Upper lobe of right lung (tissue), 1 donor: ENCODE results near the gene GUK1. TPM values are rescaled to one million over a fixed set of nuclear protein-coding genes. Genes with fewer than 3 reads are reported as not detected.

Source experiments
- ATAC-seq: fragments of 200-7000 bp; cut with Tn5 transposase; one replicate; pipeline ENCODE4 v1.9.1; 2020; ENCODE audit warnings: mild to moderate bottlenecking, moderate library complexity
- DNase-seq: peaks from one replicate; pipeline ENCODE4 v3.0.0-alpha.2; 2020
- H3K27ac ChIP-seq: fragments of 200-600 bp; one replicate; pipeline ENCODE4 v1.8.0; 2022
- H3K27me3 ChIP-seq: fragments of 200-600 bp; one replicate; pipeline ENCODE4 v1.8.0; 2022; ENCODE audit warnings: mild to moderate bottlenecking
- H3K36me3 ChIP-seq: fragments of 200-600 bp; one replicate; pipeline ENCODE4 v1.8.0; 2022
- H3K4me1 ChIP-seq: fragments of 200-600 bp; one replicate; pipeline ENCODE4 v1.8.0; 2022
- H3K4me3 ChIP-seq: fragments of 200-600 bp; one replicate; pipeline ENCODE4 v1.8.0; 2022; ENCODE audit warnings: mild to moderate bottlenecking
- H3K9me3 ChIP-seq: fragments of 200-600 bp; one replicate; pipeline ENCODE4 v1.8.0; 2022
- intact Hi-C: fragments of 100-400 bp; cut with DNase I; formaldehyde crosslinking; loops from one replicate; pipeline ENCODE4 v1.11.0; 2022
- total RNA-seq: library from RNA; stranded (reverse); fragmentation: NEBNext Ultra II Directional; extraction: Animal tissue kit (Norgen Biotek cat#: 25700); gene quantifications from one replicate; pipeline ENCODE4 v1.2.1, GENCODE V29; 2021
- TF ChIP-seq, protein P1 (sequence below): fragments of 200-600 bp; IDR thresholded peaks from one replicate; pipeline ENCODE4 v1.8.0; 2022; ENCODE audit warnings: antibody characterized with exemption
- donor health status: DM: no; HTN: yes; CAD: no; lungs with severe emphysema.

The GUK1 gene
- total RNA-seq, 1 donor from 2014 or later: 203 TPM

DNA sequence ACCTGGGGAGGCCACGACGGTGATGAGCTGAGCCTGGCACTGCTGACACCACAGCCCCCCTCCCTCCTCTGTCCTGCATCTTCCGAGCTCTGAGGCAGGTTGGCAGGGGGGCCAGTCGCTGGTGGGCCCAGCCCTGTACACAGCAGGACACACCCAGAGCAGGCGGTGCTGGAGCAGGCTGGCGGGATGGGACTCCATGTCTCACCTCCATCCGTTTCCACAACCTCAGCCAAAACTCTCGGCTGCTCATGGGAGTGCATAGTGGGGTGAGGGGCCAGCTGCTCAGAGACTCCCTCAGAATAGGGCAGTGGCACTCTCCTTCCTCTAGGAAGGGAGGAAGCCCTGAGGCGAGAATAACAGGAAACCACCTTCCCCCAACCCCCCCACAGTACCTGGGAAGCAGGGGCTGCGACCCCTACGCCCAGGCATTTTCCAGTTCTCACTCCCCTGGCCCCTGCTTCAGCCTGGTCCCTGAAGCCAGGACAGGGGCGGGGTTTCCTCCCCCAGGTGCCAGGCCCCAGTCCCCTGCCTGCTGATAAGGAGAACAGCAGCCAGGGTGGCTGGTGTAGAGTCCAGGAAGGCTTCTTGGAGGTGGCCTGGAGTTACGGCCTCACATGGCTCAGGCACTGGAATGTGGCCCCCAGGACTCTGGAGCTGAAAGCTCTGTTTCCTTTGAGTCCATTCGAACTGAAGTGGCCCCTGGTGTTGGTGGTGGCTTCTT, 22.4 kb downstream of the GUK1 start:
- intact Hi-C loops: no loop called here
- TF ChIP-seq, protein P1, sequence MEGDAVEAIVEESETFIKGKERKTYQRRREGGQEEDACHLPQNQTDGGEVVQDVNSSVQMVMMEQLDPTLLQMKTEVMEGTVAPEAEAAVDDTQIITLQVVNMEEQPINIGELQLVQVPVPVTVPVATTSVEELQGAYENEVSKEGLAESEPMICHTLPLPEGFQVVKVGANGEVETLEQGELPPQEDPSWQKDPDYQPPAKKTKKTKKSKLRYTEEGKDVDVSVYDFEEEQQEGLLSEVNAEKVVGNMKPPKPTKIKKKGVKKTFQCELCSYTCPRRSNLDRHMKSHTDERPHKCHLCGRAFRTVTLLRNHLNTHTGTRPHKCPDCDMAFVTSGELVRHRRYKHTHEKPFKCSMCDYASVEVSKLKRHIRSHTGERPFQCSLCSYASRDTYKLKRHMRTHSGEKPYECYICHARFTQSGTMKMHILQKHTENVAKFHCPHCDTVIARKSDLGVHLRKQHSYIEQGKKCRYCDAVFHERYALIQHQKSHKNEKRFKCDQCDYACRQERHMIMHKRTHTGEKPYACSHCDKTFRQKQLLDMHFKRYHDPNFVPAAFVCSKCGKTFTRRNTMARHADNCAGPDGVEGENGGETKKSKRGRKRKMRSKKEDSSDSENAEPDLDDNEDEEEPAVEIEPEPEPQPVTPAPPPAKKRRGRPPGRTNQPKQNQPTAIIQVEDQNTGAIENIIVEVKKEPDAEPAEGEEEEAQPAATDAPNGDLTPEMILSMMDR: no peak
- no peak for ATAC-seq
- Histone ChIP-seq H3K27me3 (no peaks in the 10 kb centered on the region), H3K9me3 (no peaks in the 10 kb centered on the region), H3K4me1 (peaks cover 26% of the 10 kb centered on the region), H3K4me3 (no peak overlapping the region), H3K36me3 (no peaks in the 10 kb centered on the region), H3K27ac (peak overlapping the region; percentile 79)
- peak; percentile 73 for DNase-seq

DNA sequence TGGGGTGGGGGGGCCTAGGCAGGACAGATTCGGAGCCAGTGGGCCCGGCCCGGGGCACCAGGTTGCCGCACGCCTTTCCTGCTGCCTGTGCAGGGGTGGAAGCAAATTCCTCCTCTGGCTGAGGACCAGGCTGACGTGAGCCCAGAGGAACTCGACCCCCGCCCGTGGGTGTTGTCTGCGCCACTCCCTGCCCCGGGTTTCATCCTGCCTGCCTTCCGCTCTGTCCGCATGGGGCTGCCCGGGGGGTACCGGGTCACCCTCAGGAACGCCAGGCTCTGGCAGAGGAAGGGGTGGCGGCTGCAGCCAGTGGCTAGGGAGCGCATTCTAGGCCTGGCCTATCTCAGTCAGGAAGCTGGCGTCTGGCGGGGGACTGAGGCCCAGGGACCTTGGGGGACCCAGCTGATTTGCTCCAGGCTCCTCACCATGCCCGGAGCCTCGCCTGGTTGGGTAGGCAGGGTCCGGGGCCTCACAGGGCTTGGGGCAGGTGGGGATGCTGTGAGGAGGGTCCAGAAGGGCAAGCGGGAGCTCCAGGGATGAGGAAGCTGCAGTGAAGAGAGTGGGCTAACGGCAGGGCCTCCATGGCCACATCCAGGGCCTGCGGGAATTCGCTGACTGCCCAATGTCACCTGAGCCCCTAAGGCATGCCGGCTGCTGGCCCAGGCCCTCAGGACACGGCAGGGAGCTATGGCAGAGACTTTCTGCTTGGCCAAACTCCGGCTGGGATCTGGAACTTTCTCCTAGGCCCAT, 23.1 kb downstream of the GUK1 start:
- Histone ChIP-seq H3K4me1 (peaks cover 26% of the 10 kb centered on the region), H3K36me3 (no peaks in the 10 kb centered on the region), H3K27ac (peak overlapping the region; percentile 79), H3K9me3 (no peaks in the 10 kb centered on the region), H3K27me3 (no peaks in the 10 kb centered on the region), H3K4me3 (no peak overlapping the region)
- peak; percentile 79 for DNase-seq
- intact Hi-C loops: no loop called here
- TF ChIP-seq, protein P1: no peak
- ATAC-seq: no peak

DNA sequence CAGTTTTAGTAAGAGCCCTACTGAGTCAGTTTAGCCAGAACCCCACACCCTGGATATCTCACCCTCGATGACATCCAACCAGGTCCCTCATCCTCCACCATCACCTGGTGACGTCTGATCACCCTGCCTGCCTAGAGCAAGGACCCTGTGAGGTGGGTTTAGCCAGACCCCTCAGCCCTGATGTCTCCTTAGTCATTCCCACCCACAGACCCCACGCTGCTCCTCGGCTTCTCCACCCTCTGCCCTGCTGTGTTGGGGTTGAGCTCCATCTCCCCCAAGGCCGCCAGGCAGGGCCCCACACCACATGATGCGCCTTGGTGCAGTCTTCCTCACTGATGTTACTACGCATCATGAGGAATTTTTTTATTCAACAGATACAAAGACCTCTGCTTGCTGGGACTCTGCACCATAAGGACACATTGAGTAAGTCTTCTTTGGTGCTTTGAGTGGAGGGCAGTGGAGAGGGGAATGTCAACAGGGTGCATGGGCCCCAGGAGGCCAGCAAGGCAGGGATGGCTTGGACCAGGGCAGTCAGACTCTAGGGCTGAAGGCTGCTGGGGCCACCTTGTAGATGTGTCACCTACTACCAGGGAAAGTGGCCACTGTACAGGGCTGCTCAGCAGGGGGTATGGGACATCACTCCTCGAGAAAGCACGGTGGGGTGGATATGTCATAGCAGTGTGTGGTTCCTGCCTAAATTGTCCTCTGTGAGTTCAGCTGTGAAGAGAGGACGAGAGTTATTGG, 23.9 kb downstream of the GUK1 start:
- DNase-seq (no peak), ATAC-seq (no peak)
- H3K27me3 ChIP-seq: no peaks in the 10 kb centered on the region
- H3K27ac ChIP-seq: peak overlapping the region; percentile 84
- H3K36me3 ChIP-seq: no peaks in the 10 kb centered on the region
- no peaks in the 10 kb centered on the region for H3K9me3 ChIP-seq
- TF ChIP-seq, protein P1: no peak
- H3K4me1 ChIP-seq: peaks cover 26% of the 10 kb centered on the region
- H3K4me3 ChIP-seq: no peak overlapping the region
- intact Hi-C loops: no loop called here

DNA sequence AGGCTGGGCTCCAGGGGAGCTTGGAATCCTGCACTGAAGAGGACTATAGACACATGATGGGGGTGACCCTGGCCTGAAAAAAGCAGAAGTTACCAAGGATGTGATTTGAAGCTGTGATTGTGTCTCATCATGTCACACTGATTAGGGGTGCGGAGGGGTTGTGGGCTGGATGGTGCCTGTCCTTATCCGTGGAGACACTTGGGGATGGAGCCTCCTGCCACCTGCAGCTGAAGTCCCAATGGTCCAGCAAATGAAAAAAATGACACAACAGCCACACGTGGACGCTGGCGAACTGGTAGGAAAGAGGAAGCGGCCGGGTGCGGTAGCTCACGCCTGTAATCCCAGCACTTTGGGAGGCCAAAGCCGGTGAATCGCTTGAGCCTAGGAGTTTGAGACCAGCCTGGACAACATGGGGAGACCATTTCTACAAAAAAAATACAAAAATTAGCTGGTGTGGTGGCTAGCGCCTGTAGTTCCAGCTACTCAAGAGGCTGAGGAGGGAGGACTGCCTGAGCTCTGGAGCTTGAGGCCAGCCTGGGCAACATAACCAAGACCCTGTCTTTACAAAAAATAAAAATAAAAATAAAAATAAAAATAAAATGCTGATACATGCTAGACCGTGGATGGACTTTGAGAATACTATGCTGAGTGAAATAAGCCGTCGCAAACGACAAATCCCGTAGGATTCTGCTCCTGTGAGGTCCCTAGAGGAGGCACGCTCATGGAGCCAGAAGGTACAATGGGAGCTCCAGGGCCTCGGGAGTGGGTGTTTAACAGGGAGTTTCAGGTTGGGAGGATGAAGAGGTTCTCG, 24.7 kb downstream of the GUK1 start:
- Histone ChIP-seq H3K27ac (peak overlapping the region; percentile 84), H3K4me1 (peaks cover 26% of the 10 kb centered on the region), H3K4me3 (peak overlapping the region; percentile 64), H3K36me3 (no peaks in the 10 kb centered on the region), H3K27me3 (no peaks in the 10 kb centered on the region), H3K9me3 (no peaks in the 10 kb centered on the region)
- ATAC-seq (no peak), DNase-seq (peak; percentile 73)
- TF ChIP-seq, protein P1: no peak
- intact Hi-C loops: no loop called here
